Fibroblast of skin of left biceps (primary cell): Measurements from ENCODE around the gene CYS1.

Experiments used
- DNase-seq, 2 experiments: peaks; one replicate each; pipeline ENCODE4 v3.0.0-alpha.2; 2013; ENCODE audit warnings: low read depth in 2 of 2

The CYS1 gene

GRCh38 chr2:10072656-10073480, 7.3 kb downstream of the CYS1 start:
- peak; percentile 43 to 50 for DNase-seq

GRCh38 chr2:10071595-10071994, 8.6 kb downstream of the CYS1 start:
- DNase-seq: no peak

GRCh38 chr2:10071176-10071575, 9.0 kb downstream of the CYS1 start:
- no peak for DNase-seq

- DNase-seq: no peak
Observed at GRCh38 chr2:10067881-10068280, 12.3 kb downstream of the CYS1 start.

DNA sequence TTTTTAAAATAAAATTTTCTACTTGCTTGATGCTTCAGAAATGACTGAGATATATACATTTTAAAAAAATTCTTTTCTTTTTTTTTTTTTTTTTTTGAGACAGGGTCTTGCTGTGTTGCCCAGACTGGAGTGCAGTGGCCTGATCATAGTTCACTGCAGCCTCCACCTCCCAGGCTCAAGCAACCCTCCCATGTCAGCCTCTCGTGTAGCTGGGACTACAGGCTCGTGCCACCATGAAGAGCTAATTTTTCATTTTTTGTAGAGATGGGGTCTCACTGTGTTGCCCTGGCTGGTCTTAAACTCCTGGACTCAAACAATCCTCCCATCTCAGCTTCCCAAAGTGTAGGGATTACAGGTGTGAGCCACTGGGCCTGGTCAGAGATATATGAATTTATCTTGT, 12.9 kb downstream of the CYS1 start:
- no peak for DNase-seq

- no peak for DNase-seq
Observed at GRCh38 chr2:10065773-10066055, 14.5 kb downstream of the CYS1 start.

DNA sequence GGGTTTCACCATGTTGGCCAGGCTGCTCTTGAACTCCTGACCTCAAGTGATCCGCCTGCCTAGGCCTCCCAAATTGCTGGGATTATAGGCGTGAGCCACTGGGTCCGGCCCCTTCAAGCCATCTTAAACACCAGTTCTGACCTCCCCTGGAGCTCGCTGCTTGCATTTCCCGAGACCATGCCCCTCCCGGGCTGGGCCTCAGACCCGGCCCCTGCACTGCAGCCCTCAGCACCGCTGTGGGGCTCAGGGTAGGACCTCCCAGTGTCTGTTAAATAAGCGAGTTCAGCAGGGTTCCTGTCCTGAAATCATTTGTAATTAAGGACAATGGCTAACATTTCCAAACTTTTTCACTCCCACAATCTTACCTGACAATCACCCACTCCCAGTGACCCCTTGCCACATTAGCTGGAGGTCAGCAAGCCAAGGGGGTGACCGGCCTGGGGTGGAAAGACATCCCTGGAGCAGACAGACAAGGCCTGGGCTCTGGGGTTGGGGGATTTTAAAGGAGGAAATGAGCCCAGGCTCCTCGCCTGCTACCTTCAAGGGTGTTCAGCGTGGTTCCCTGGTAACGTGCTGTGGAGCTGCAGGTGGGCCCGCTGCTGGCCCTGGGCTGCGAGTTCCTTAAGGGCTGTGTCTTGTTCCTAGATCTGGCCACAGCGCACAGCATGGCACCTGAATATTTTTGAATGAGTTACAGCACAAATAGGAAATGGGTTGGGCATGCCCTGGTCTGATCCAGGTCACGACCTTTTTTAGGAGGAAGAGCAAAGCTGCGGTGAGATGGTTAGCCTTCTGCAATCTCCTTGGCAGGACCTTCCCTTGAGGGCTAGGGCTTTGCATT, 15.1 kb downstream of the CYS1 start:
- no peak for DNase-seq

- DNase-seq: no peak
Observed at GRCh38 chr2:10063566-10063965, 16.6 kb downstream of the CYS1 start.

GRCh38 chr2:10062931-10063365, 17.3 kb downstream of the CYS1 start:
- DNase-seq: no peak

DNA sequence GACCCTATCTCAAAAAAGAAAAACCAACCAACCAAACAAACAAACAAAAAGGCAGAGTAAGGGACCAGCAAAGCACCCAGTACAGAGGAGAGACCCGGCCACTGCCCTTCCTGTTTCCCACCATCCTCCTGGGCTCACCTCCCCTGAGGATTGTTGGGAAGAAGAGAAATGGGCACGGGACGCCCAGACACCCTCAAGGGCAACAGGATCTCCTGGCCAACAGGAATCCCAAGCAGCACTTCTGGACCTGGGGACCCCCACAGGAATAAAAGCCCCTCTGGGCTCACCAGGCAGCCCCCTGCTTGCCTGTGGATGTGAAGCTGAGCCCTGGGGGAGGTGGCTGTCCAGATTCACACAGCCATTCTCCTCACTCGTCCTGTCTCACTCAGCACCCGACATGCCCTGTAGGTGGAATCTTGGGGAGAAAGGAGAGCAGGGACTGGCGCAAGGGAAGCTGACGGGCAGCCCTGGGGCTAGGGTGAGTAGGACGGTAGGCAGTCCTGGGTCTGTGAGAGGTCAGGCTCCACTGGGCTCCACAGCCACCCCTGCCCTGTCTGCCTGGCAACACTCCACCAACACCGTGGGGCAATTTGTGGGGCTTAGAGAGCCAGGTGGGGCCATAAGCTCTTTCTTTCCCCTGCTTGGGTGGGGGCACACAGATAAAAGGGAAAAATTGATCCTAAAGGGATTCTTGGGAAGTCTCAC, 18.8 kb downstream of the CYS1 start:
- no peak for DNase-seq

DNA sequence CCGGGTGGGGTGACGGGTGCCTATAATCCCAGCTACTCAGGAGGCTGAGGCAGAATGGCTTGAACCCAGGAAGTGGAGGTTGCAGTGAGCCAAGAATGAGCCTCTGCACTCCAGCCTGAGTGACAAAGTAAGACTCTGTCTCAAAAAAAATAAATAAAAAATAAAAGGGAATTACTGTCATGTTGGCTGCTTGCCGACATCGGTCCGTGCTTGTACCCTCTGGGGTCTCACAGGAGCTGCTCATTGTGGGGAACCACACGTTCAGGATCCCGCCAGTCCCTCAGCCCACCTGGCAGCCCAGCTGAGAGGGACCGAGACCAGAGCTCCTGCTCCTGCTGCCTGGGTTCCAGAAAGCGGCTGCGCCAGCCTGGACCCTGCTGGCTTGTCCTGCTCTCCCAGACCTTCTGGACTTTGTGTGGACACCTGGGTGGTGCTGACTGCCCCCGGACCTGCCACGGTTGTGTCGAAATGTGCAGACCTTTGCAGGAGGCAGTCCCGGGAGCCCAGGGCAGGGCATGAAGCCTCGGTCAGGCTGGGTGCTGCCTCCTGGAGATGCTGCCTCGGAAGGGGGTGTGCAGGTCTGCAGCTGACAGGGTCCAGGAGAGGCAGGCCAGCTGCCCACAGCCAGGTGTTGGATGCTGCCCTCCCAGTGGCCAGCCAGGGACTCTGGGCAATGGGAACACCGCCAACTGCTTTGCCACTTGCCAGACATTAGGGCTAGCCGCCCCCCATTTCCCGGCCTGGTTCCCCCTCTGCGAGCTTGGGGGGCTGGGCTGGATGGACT, 20.5 kb downstream of the CYS1 start:
- no peak for DNase-seq

- DNase-seq: no peak
Observed at GRCh38 chr2:10059016-10059351, 21.2 kb downstream of the CYS1 start.

GRCh38 chr2:10058251-10059015, 21.8 kb downstream of the CYS1 start:
- DNase-seq: no peak

DNA sequence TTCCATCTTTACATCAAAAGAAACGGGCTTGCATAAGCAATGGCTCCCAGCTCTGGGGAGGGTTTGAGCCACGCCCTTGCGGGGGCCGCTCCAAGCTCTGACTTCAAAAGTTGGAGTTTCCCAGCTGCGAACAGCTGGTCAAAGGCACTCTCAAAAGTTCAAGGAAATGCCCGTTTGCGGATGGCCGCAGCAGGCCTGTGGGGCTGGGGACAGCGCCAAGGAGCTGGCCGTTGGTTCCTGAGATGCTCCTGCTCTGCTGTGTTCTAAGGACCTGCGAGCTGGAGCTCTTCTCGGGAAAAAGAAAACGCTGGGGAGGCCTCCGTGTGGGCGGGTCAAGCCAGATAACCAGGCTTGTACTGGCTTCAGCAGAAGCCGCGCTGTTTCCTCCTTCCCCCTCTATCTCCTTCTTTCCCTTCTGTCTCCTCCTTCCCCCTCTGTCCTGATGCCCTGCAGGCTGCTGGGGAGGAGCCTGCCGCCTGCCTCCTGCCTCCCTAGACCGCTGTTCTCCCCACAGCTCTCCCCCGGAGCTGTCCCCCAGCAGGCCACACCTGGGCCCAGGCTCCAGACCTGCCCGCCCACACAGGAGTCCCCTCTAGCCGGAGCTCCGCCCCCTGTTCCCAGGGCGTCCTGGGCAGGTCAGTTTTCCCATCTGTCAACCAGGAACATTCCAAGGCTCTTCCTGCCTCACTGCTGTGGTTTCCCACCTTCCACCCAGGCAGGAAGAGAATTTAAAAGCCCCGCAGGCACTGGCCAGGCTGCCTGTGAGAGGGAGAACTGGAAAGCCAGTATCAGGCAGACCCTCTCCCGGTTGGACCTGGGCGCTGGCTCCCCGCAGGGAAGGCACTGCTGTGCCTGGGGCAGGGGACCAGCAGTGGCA, 22.7 kb downstream of the CYS1 start:
- no peak for DNase-seq

- no peak for DNase-seq
Observed at GRCh38 chr2:10056439-10056838, 23.8 kb downstream of the CYS1 start.

GRCh38 chr2:10054976-10055375, 25.2 kb downstream of the CYS1 start:
- no peak for DNase-seq

DNA sequence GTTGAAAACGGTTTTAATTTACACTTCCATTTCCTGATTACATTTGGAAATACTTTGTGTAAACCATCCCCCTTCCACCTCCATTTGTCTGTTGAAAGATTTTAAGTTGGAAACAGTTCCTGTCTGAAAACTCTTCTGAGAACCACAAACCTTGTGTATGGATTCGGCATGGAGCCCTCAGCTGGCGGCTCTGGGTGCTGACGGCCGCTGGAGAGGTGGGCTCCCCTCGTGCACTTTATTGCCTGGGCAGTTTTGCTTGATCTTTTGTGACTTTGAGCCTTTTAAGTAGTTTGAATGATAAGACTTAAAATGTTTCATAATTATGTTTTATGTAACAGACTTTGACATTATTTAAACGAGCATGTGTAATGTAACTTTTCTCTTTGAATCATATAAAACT, 25.8 kb downstream of the CYS1 start:
- DNase-seq: no peak

DNA sequence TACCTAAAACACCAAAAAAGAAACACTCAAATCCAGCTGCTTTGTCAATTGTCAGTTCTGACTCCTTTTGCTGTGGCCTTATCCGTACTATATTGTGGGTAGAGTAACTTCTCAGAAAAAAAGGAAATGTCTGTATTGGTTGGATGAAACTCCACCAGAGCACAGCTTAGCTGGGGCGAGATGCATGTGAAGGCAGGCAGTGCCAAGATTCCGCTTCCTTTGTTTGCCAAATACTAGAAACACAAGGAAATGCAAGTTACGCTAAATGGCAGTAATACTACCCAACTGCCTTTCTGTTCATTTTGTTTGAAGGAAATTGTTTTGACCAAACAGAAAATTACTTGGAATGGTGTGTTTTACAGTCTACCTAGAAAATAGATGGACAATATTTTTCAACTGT, 26.9 kb downstream of the CYS1 start:
- no peak for DNase-seq

DNA sequence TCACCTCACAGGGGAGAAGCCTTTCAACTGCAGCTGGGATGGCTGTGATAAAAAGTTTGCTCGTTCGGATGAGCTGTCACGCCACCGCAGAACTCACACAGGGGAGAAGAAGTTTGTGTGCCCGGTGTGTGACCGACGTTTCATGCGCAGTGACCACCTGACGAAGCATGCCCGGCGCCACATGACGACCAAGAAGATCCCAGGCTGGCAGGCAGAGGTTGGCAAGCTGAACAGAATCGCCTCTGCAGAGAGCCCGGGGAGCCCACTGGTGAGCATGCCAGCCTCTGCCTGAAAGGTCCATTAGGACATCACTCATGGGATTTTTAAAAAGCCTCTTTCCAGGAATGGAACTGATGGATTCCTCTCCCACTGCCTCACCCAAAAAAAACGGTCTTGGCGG, 28.0 kb downstream of the CYS1 start:
- no peak for DNase-seq

DNA sequence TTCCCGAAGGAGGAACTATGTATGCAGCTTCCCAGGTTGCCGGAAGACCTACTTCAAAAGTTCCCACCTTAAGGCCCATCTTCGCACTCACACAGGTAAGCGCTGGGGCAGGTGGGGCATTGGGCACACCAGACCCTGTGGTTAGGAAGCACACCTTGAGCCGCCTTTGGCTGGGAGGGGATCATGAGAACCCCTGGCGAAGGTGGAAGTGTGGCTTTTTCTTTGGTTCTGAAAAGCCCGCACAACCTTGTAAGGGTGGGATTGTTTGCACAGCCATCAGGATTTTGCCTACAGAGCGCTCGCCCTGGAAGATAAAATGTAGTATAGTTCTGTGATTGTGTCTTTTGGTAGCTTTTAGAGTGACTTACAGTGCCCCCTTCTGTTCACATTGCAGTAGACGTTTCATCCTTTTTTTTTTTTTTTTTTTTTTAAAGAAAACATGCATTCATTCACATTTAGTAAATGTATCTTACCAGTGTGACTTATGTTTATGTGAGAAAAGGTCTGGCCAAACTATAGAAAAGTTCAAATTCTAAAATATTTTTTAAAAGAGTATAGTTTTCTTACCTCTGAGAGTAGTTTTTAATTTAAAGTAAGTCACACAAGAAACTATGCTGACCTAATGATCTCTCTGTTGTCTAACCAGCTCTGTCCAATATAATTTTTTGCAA, 31.6 kb downstream of the CYS1 start:
- DNase-seq: no peak
